Measurements from ENCODE around the gene ITPR1. TPM values are rescaled to one million over a fixed set of nuclear protein-coding genes. Genes with fewer than 3 reads are reported as not detected.

Gene ITPR1
- total RNA-seq, 4 donors from 2014 or later = 14.7 to 45.1 (median 21.0) TPM

DNA sequence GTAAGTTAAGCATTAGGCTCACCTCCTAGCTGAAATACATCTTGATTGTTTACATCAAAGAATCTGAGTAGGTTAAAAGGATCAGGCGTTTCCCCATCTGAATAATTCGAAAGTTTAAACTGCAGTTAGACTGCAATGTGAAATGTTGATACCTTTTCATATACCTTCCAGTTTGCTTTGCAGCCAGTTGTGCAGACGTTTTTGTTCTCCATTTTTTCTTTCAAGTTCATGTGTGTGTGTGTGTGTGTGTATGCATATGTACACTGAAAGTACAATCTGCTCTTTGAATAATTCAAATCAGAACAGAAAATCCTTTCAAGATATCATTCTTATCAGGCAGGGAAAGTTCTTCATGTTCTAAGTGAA is 2.9 kb downstream of the ITPR1 start:
- WGBS = 55% methylated on average over 3 of the region's 3 CpGs
- H3K4me3 ChIP-seq = no peak overlapping the region
- no peak overlapping the region for H3K27ac ChIP-seq
- no peak for DNase-seq (ENCODE audit: low spot score in 2 of 2)
- H3K4me1 ChIP-seq = peaks cover 22% of the 10 kb centered on the region
- no peak for TF ChIP-seq POLR2A (IDR thresholded peaks at IDR 0.05)
- TF ChIP-seq POLR2AphosphoS5 (IDR thresholded peaks at IDR 0.05) = no peak
- no peak for TF ChIP-seq EP300 (IDR thresholded peaks at IDR 0.05)
- TF ChIP-seq, protein P1, sequence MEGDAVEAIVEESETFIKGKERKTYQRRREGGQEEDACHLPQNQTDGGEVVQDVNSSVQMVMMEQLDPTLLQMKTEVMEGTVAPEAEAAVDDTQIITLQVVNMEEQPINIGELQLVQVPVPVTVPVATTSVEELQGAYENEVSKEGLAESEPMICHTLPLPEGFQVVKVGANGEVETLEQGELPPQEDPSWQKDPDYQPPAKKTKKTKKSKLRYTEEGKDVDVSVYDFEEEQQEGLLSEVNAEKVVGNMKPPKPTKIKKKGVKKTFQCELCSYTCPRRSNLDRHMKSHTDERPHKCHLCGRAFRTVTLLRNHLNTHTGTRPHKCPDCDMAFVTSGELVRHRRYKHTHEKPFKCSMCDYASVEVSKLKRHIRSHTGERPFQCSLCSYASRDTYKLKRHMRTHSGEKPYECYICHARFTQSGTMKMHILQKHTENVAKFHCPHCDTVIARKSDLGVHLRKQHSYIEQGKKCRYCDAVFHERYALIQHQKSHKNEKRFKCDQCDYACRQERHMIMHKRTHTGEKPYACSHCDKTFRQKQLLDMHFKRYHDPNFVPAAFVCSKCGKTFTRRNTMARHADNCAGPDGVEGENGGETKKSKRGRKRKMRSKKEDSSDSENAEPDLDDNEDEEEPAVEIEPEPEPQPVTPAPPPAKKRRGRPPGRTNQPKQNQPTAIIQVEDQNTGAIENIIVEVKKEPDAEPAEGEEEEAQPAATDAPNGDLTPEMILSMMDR (IDR thresholded peaks at IDR 0.05) = no peak
- H3K27me3 ChIP-seq = no peaks in the 10 kb centered on the region
- no peaks in the 10 kb centered on the region for H3K9me3 ChIP-seq
- no peaks in the 10 kb centered on the region for H3K36me3 ChIP-seq

GRCh38 chr3:4497005-4497692 is 4.0 kb downstream of the ITPR1 start:
- H3K27ac ChIP-seq = no peak overlapping the region
- no peaks in the 10 kb centered on the region for H3K36me3 ChIP-seq
- peaks cover 15% of the 10 kb centered on the region for H3K4me1 ChIP-seq
- H3K27me3 ChIP-seq = no peaks in the 10 kb centered on the region
- H3K4me3 ChIP-seq = no peak overlapping the region
- no peak for DNase-seq (ENCODE audit: low spot score in 2 of 2)
- TF ChIP-seq POLR2A (IDR thresholded peaks at IDR 0.05) = no peak
- TF ChIP-seq EP300 (IDR thresholded peaks at IDR 0.05) = no peak
- TF ChIP-seq POLR2AphosphoS5 (IDR thresholded peaks at IDR 0.05) = no peak
- TF ChIP-seq, protein P1 (IDR thresholded peaks at IDR 0.05) = no peak
- H3K9me3 ChIP-seq = no peaks in the 10 kb centered on the region
- 71% methylated on average over 5 of the region's 5 CpGs for WGBS

DNA sequence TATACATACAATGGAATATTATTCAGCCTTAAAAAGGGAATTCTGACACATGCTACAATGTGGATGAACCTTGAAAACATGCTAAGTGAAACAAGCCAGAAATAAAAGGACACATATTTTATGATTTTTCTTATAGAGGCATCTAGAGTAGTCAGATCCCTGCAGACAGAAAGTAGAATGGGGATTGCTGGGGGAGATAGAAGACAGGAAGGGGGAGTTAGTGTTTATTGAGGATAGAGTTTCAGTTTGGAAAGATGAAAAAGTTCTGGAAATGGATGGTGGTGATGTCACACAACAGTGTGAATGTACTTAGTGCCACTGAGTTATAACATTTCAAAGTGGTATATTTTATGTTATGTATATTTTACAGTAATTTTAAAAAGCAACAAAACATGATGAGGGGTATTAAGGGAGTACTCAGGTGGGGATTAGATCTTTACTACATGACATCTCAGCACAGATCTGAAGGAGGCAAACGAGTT is 4.7 kb downstream of the ITPR1 start:
- Histone ChIP-seq H3K9me3 (no peaks in the 10 kb centered on the region), H3K27me3 (no peaks in the 10 kb centered on the region), H3K27ac (no peak overlapping the region), H3K4me3 (no peak overlapping the region), H3K4me1 (peaks cover 11% of the 10 kb centered on the region), H3K36me3 (no peaks in the 10 kb centered on the region)
- no peak for DNase-seq (ENCODE audit: low spot score in 2 of 2)
- WGBS = 57% methylated on average over 1 of the region's 1 CpG
- TF ChIP-seq, protein P1 (IDR thresholded peaks at IDR 0.05) = no peak
- TF ChIP-seq POLR2A (IDR thresholded peaks at IDR 0.05) = no peak
- no peak for TF ChIP-seq EP300 (IDR thresholded peaks at IDR 0.05)

DNA sequence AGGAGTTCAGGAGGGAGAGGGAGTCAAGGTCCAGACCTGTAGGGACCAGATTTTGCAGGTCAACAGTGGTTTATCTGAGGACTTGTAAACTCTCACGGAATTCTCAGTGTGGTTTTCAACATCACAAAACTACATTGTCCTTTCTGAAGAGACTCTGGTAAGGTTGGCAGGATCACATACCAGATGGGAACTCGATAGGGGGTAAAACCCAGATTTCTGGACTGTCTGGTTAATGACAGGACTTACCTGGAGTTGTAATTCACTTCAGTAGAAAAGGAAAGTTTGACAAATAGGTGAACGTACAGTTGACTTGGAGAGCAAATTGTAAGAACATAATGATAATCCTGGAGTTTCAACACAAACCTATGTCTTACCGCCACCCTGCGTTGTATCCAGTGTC is 5.3 kb downstream of the ITPR1 start:
- WGBS = 83% methylated on average over 5 of the region's 5 CpGs
- no peak overlapping the region for H3K27ac ChIP-seq
- TF ChIP-seq POLR2A (IDR thresholded peaks at IDR 0.05) (no peak), EP300 (IDR thresholded peaks at IDR 0.05) (no peak)
- TF ChIP-seq, protein P1 (IDR thresholded peaks at IDR 0.05) = no peak

DNA sequence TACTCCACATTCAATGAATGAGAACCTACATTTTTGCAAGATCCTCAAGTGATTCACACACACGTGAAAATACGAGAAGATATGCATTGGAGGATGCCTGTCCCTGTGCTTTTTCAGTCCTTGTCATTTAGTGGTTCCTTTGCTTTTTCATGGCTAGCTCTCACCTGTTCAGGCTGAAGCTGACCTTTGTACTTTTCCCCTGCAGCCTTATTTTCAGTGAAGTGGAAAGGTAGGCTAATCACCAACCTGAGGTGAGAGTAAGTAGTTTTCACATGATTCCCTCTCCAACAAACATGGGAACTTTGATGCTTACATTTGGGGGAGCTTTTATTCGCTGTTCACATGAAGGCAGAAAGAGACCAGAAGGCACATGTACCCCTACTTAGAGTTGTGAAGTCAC is 8.3 kb downstream of the ITPR1 start:
- TF ChIP-seq POLR2AphosphoS5 (IDR thresholded peaks at IDR 0.05) (no peak), EP300 (IDR thresholded peaks at IDR 0.05) (no peak), POLR2A (IDR thresholded peaks at IDR 0.05) (no peak)
- TF ChIP-seq, protein P1 (IDR thresholded peaks at IDR 0.05) = no peak
- no peak for DNase-seq (ENCODE audit: low spot score in 2 of 2)
- 95% methylated on average over 3 of the region's 3 CpGs for WGBS
- H3K27me3 ChIP-seq = no peaks in the 10 kb centered on the region
- H3K9me3 ChIP-seq = no peaks in the 10 kb centered on the region
- H3K4me3 ChIP-seq = no peak overlapping the region
- H3K36me3 ChIP-seq = no peaks in the 10 kb centered on the region
- peaks cover 9% of the 10 kb centered on the region for H3K4me1 ChIP-seq
- H3K27ac ChIP-seq = no peak overlapping the region

More for the DNA sequence above, 5.3 kb downstream of the ITPR1 start:
- no peak for DNase-seq (ENCODE audit: low spot score in 2 of 2)
- H3K4me1 ChIP-seq = peaks cover 10% of the 10 kb centered on the region
- H3K4me3 ChIP-seq = no peak overlapping the region
- H3K36me3 ChIP-seq = no peaks in the 10 kb centered on the region
- no peaks in the 10 kb centered on the region for H3K9me3 ChIP-seq
- H3K27me3 ChIP-seq = no peaks in the 10 kb centered on the region
